NCI-H774 (cell line): ENCODE data around the gene NDST1.

Experiments
- DNase-seq: peaks from one replicate; lab custom pipeline; 2025; lab: John Stamatoyannopoulos, UW

NDST1 gene

DNA sequence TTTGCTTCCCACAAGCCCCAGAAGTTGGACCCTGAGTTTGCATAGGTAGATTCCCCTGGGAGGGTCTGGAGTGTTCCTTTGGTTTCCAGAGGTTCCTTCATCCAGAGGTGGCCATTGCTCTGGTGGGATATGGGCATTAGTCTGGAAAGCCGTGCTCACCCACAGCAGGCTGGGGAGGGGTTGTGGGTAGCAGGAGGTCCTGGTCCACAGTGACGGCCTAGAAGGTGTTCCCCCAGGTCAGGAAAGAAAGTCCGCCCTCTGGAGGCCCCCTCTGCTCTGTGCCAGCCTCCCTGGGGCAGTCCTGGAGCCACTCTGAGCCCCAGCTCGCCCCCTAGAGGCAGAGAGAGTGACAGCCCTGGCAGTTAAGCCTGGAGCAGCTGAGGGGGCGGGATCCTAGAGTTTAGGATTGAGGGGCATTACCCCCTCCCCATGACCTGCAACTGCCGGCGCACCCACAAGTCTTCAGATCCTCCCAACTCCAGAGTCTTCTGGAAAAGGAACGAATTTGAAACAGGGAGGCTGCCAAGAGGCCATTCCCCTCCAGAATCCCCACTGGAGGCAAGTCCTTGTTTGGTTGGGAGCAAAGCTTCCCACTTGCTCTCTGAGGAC is 36.8 kb downstream of the NDST1 start:
- peak; percentile 3 for DNase-seq

- no peak for DNase-seq
Measured at GRCh38 chr5:150545246-150545645, 37.3 kb downstream of the NDST1 start.

DNA sequence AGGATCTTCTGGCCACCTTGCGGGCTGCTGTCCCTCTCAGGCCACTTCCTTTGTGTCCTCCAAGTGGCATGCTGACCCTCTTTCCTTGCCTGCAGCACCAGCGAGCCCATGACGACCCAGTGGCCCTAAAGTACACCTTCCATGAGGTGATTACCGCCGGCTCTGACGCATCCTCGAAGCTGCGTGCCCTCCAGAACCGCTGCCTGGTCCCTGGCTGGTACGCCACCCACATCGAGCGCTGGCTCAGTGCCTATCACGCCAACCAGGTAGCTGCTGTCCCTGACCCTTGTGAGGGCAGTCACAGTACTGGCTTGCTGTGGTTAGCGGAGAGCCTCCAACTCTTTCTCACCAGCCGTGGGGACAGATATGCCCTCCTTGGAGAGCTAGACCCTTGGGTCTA is 40.2 kb downstream of the NDST1 start:
- DNase-seq, result no peak

- no peak for DNase-seq
Measured at GRCh38 chr5:150549735-150550134, 41.8 kb downstream of the NDST1 start.

- DNase-seq, result no peak
Measured at GRCh38 chr5:150550286-150550685, 42.4 kb downstream of the NDST1 start.

DNA sequence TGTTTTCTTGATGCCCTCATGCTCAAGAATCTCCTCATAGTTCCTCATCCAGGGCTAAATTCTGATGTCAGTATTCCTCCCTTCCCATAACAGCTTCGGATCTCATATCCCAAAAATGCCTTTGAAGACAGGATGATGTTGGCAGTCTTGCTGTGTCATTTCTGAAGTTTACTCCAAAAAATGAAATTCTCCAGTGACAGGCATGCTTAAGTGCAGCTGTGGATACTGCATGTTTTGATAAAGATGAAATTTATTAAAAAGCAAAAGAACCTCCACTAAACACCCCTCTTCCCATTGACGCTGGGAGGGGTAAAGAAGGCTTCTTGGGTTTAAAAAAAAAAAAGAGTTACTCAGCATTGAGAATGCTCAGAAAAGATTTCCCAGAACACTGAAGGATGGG is 43.1 kb downstream of the NDST1 start:
- no peak for DNase-seq

DNA sequence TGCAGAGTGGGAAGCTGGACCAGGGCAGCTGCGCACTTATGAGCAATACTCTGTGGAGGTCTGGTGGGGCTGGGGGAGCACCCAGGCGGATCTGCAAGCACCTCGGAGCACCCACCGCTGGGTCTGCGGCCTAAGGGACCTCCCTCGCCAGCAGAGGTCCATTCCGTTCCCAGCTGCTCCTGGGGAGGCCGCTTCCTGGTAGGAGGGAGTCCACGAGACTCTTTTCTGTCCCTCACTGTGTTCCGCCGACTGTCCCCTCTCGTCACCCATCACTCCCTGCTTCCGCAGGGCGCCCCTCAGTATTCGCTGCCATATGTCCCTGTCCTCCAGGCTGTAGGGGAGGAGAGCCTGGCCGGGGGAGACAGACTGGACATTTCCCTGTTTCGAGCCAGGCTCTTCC is 45.5 kb downstream of the NDST1 start:
- no peak for DNase-seq

DNA sequence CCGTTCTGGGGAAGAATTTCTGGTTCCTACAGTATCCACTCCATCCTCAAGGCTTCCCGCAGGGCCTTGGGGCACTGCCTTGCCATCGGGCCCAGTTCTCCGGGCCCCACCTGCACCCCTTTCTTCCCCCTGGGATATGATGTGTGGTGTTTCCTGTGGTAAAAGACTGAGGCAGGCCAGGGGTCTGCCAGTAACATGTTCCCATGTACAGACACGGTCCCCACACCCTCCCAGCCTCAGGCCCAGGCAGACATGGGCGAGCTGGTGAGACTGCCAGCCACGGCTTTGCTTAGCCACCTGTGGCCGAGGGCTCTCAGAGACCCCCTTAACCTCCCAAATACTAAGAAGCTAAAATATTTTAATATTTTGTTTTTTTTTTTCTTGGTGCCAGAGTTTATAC is 46.0 kb downstream of the NDST1 start:
- DNase-seq, result no peak

DNA sequence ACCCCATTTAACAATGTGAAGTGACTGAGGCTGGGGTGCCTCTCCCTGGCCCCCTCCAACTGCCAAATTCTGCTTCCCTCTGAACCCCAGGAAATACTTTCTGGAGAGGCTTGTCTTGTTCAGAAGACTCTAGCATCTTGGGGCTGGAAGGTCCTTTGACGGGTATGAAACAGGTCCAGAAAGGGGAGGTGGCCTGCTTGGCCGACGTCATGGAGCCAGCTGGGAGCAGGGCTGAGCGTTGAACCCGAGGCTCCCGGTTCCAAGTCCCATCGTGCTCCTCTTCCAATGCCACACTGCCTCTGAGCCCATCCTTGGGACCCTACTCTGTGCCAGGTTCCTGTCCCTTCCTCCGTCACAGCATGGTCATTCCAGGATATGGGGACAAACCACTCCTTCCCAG is 46.9 kb downstream of the NDST1 start:
- DNase-seq, result no peak

- no peak for DNase-seq
Measured at GRCh38 chr5:150556106-150556505, 48.2 kb downstream of the NDST1 start.

DNA sequence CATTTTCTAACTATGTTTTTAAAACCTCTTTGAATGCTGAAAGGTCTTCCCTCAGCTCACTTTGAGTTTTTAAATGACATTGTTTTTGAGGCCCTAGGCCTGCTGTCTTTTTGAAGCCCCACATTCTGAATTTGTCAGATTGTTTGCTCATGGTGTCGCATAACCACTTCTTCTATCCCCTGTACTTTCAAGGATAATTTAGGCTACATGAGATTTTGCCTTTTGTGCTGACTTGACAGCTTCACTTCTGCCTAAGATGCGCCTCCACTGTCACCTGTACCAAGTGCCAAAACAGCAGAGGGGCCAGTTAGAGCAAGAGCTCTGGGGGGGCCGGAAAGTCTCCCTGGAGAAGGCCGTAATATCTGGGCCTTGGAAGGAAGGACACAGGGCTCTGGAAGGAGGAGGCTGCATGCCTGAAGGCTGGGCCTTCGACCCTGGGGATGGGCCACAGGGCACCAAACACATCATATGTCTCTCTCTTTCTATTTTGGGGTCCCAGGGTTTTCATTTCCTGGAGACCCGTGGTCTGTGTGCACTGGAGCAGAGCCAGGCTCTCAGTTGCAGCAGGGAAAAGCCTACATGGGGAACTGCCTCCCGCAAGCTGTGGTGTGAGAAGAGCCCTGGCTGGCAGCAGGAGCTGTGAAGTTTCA is 49.1 kb downstream of the NDST1 start:
- DNase-seq, result no peak

DNA sequence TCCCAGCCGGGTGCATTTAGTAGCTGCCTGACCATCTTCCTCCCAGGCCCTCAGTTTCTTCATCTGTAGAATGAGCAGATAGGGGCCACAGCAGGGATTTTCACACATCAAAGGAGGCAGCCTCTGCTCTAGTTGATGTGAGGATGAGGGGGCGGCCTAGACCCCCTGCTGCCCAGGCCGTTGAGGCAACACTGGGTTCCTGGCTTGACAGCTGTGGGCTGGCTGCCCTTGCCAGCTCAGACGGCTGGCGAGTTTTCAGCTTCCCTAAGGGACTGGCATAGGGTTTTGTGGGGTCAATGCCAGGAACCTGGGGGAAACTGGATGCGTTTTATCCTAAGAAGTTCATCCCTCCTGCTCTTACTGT is 49.6 kb downstream of the NDST1 start:
- no peak for DNase-seq

- DNase-seq, result no peak
Measured at GRCh38 chr5:150558088-150558621, 50.2 kb downstream of the NDST1 start.

GRCh38 chr5:150559088-150559487 is 51.2 kb downstream of the NDST1 start:
- no peak for DNase-seq

DNA sequence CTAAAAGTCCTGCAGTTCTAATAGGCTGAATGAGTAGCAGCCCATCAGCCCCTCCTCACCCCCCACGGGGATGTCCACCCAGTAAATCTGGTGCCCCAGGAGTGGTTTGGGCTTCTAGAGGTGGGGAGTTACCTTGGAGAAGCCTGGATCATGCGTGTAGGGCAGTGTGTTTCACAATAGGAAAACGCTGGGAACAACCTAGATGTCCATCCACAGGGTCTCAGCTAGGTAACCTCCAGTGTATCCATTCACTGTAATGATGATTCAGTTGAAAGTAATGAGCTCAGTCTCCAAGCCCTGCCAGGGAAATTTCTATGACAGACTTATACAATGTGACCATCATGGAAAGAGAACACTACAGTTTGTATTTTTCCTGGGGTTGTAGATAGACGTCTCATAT is 51.8 kb downstream of the NDST1 start:
- no peak for DNase-seq

GRCh38 chr5:150560401-150561191 is 52.7 kb downstream of the NDST1 start:
- peak; percentile 61 for DNase-seq

- DNase-seq, result no peak
Measured at GRCh38 chr5:150561192-150561512, 53.2 kb downstream of the NDST1 start.

DNA sequence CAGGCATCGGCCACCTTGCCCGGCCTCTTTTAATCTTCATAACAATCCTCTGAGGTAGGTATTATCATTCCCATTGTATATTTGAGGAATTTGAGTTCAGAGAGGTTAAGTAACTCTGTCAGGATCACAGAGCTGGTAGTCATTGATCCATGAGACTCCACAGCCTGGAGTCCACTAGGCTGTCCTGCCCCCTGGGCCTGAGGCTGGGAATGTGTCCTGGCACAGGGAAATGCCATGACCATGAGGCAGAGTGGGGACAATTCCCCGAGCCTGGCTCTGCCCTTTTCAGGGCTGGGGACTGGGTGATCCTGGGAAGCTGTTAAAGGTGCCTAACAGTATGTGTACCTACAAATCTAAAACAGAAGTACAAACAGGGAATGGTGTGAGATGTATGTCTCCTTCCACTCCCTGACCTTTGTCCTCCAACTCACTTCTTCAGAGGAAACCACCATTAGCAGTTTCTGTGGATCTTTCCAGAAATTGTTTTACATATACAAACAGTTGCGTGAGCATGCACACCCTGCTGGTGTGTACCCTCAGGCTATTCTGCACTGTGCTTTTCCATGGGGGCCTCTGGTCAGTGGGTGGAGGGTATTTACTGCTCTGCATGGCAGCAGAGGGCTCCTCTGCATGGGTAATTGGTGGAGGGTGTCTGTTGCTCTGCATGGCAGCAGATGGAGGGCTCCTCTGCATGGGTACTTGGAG is 53.8 kb downstream of the NDST1 start:
- DNase-seq, result no peak

DNA sequence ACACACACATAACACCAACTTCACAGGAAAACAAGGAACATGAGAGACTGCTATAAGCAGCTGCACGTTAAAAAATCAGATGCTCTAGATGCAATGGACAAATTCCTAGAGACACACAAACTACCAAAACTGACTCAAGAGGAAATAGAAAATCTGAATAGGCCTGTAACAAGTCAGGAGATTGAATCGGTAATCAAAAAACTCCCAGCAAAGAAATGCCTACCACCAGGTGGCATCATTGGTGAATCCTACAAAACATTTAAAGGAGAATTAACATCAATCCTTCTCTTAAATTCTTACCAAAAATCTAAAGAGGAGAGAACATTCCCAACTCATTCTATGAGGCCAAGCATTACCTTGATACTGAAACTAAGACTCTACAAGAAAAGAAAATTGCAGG is 54.9 kb downstream of the NDST1 start:
- DNase-seq, result peak; percentile 0

- no peak for DNase-seq
Measured at GRCh38 chr5:150565868-150566267, 57.9 kb downstream of the NDST1 start.

DNA sequence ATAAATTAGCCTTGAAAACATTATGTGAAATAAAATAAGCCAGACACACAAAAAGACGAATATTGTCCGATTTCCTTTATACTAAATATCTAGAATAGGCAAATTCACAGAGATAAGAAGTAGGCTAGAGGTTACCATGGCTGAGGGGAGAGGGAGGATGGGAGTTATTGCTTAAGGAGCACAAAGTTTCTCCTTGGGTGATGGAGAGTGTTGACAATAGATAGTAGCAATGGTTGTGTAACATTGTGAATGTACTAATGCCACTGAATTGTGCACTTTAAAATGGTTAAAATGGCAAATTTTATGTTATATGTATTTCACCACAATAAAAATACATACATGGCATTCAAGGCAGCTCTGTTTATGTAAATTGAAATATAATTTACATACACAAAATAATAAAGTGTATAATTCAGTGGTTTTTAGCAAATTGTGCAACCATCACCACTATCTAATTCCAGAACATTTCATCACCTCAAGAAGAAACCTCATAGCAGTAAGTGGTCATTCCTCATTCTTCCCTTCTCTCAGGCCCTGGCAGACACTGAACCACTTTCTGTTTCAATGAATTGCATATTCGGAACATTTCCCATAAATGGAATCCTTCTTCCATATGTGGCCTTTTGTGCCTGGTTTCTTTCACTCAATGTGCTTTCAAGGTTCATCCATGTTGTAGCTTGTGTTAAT is 59.2 kb downstream of the NDST1 start:
- no peak for DNase-seq

DNA sequence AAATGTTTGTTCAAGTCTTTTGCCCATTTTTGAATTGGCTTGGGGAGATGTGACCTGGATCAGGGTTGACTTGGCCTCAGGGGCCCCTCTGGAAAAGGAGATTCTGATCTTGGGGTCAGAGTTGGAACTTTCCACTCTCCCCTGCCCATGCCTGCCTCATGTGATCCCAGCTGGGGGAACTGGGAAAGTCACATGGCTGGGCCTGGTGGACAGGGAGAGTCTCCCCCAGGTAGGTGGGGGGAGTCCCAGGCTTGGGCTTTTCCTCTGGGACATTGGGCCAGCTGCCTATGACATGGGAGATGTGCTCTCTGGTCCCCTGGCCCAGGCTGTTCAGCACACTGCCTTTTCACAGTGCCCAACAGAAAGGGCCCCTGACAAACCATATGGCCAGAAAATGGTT is 60.7 kb downstream of the NDST1 start:
- no peak for DNase-seq
